PFSK-1 (cell line): Measurements from ENCODE around the gene CGN.

ENCODE experiments used
- FOXP2 ChIP-seq: optimal IDR thresholded peaks from 2 replicates; pipeline ENCODE3; 2011; ENCODE audit warnings: borderline replicate concordance, control low read depth, inconsistent platforms; ENCODE audit not compliant: insufficient read depth; ENCODE audit errors: extremely low read length, extremely low read depth
- POLR2AphosphoS5 ChIP-seq: IDR thresholded peaks from 2 replicates; pipeline ENCODE4 v1.6.1; 2012; ENCODE audit warnings: low read depth, mild to moderate bottlenecking, control low read depth, low read length, moderate library complexity
- SIN3A ChIP-seq: IDR thresholded peaks from 2 replicates; pipeline ENCODE4 v1.6.1; 2012; ENCODE audit warnings: mild to moderate bottlenecking, low read length, moderate library complexity, borderline replicate concordance; ENCODE audit not compliant: insufficient read depth
- TAF1 ChIP-seq: IDR thresholded peaks from 2 replicates; pipeline ENCODE4 v1.6.1; 2012; ENCODE audit warnings: low read length, control low read depth, borderline replicate concordance; ENCODE audit not compliant: insufficient read depth
- TF ChIP-seq, protein P1 (sequence below), 2 experiments: IDR thresholded peaks; 2 replicates each; pipeline versions ENCODE4 v1.6.1 to v1.8.0; 2011 to 2012; ENCODE audit warnings: low read depth in 2 of 2, low read length in 2 of 2, control low read depth in 1 of 2, inconsistent platforms in 1 of 2, mild to moderate bottlenecking in 1 of 2, moderate library complexity in 1 of 2; ENCODE audit not compliant: insufficient read depth in 1 of 2

DNA sequence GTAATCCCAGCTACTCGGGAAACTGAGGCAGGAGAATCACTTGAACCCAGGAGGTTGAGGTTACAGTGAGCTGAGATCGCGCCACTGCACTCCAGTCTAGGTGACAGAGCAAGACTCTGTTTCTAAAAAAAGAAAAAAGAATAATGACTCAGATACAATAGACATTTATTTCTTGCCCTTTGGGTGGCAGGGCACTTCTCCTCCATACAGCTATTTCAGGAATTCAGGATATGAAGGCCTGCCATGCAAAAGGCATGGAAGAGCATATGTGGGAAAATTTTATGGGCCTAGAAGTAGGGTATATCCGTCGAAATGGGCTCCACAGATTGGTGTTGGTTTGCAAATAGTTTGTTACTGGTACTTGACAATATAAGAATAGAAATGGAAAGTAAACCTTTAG lies 31.7 kb upstream of the CGN start:
- TF ChIP-seq POLR2AphosphoS5: no peak
- TF ChIP-seq, protein P1, sequence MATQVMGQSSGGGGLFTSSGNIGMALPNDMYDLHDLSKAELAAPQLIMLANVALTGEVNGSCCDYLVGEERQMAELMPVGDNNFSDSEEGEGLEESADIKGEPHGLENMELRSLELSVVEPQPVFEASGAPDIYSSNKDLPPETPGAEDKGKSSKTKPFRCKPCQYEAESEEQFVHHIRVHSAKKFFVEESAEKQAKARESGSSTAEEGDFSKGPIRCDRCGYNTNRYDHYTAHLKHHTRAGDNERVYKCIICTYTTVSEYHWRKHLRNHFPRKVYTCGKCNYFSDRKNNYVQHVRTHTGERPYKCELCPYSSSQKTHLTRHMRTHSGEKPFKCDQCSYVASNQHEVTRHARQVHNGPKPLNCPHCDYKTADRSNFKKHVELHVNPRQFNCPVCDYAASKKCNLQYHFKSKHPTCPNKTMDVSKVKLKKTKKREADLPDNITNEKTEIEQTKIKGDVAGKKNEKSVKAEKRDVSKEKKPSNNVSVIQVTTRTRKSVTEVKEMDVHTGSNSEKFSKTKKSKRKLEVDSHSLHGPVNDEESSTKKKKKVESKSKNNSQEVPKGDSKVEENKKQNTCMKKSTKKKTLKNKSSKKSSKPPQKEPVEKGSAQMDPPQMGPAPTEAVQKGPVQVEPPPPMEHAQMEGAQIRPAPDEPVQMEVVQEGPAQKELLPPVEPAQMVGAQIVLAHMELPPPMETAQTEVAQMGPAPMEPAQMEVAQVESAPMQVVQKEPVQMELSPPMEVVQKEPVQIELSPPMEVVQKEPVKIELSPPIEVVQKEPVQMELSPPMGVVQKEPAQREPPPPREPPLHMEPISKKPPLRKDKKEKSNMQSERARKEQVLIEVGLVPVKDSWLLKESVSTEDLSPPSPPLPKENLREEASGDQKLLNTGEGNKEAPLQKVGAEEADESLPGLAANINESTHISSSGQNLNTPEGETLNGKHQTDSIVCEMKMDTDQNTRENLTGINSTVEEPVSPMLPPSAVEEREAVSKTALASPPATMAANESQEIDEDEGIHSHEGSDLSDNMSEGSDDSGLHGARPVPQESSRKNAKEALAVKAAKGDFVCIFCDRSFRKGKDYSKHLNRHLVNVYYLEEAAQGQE (IDR thresholded peaks at IDR 0.05; ENCODE audit: insufficient read depth in 1 of 2, low read depth in 2 of 2, low read length in 2 of 2): no peak
- no peak for TF ChIP-seq SIN3A
- TF ChIP-seq TAF1: no peak
- TF ChIP-seq FOXP2: no peak
